GM18505 (cell line): ENCODE results near the gene GRIN3B.
"Not testable (repeated sequence)": the region's sequence is repeated elsewhere in the genome, so short reads cannot be mapped to it uniquely, and the experiment has no call there.

Source experiments
- ATAC-seq: cut with Tn5 transposase; IDR thresholded peaks from one replicate; pipeline ENCODE4 v1.9.1; 2021; ENCODE audit not compliant: unreplicated experiment
- POLR2A ChIP-seq: IDR thresholded peaks from 4 replicates; pipeline ENCODE4 v1.6.1; 2011; ENCODE audit warnings: borderline replicate concordance; ENCODE audit not compliant: insufficient read depth, insufficient read length; ENCODE audit errors: extremely low read depth

The GRIN3B gene

GRCh38 chr19:1019980-1020867 is 20.0 kb downstream of the GRIN3B start:
- no peak for ATAC-seq
- TF ChIP-seq POLR2A: no peak

- TF ChIP-seq POLR2A: peak; percentile 69
- peak; percentile 76 for ATAC-seq
These were observed 20.7 kb downstream of the GRIN3B start, which contains the start of gene TMEM259 for GRCh38 chr19:1020868-1021425. TSS of gene TMEM259 (minus strand) at chr19:1021123. CDS start at chr19:1020996, 127 bp downstream.

- not testable (repeated sequence) for ATAC-seq
These were observed 23.6 kb downstream of the GRIN3B start for GRCh38 chr19:1023883-1024188.

GRCh38 chr19:1025080-1025479 is 24.9 kb downstream of the GRIN3B start:
- ATAC-seq: not testable (repeated sequence)

- TF ChIP-seq POLR2A: peak; percentile 77
- peak; percentile 64 for ATAC-seq
These were observed 26.0 kb downstream of the GRIN3B start, which contains the start of gene CNN2 for GRCh38 chr19:1025960-1026782. TSS of gene CNN2 (plus strand) at chr19:1026608. CDS start at chr19:1026662, 54 bp downstream.

- TF ChIP-seq POLR2A: no peak
- peak; percentile 34 for ATAC-seq
These were observed 26.8 kb downstream of the GRIN3B start for GRCh38 chr19:1026783-1027649.

- TF ChIP-seq POLR2A: no peak
- no peak for ATAC-seq
These were observed 27.4 kb downstream of the GRIN3B start for GRCh38 chr19:1027650-1028061.

GRCh38 chr19:1028062-1028926 is 28.1 kb downstream of the GRIN3B start:
- no peak for ATAC-seq
- peak; percentile 63 for TF ChIP-seq POLR2A

GRCh38 chr19:1032264-1032867 is 32.1 kb downstream of the GRIN3B start:
- no peak for ATAC-seq
- no peak for TF ChIP-seq POLR2A

- no peak for ATAC-seq
- no peak for TF ChIP-seq POLR2A
These were observed 35.9 kb downstream of the GRIN3B start for GRCh38 chr19:1035998-1036621.

GRCh38 chr19:1037621-1038064 is 37.4 kb downstream of the GRIN3B start:
- no peak for ATAC-seq
- no peak for TF ChIP-seq POLR2A
